ENCODE results near the gene DDX51.

The DDX51 gene, protein sequence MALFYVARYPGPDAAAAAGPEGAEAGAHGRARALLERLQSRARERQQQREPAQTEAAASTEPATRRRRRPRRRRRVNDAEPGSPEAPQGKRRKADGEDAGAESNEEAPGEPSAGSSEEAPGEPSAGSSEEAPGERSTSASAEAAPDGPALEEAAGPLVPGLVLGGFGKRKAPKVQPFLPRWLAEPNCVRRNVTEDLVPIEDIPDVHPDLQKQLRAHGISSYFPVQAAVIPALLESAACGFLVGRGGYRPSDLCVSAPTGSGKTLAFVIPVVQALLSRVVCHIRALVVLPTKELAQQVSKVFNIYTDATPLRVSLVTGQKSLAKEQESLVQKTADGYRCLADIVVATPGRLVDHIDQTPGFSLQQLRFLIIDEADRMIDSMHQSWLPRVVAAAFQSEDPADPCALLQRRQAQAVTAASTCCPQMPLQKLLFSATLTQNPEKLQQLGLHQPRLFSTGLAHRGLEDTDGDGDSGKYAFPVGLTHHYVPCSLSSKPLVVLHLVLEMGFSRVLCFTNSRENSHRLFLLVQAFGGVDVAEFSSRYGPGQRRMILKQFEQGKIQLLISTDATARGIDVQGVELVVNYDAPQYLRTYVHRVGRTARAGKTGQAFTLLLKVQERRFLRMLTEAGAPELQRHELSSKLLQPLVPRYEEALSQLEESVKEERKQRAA

GRCh38 chr12:132144115-132144809 is at the start of gene DDX51, which contains the start of gene NOC4L:
Gene DDX51, minus strand, starts transcription at chr12:132144319. Its CDS starts 23 bp downstream, at chr12:132144296.
Gene NOC4L, plus strand, starts transcription at chr12:132144457. Its CDS starts 32 bp downstream, at chr12:132144489.
- peak; percentile 86 for DNase-seq

- no peak for DNase-seq
Observed at GRCh38 chr12:132191715-132192553, 47.8 kb upstream of the DDX51 start.

DNA sequence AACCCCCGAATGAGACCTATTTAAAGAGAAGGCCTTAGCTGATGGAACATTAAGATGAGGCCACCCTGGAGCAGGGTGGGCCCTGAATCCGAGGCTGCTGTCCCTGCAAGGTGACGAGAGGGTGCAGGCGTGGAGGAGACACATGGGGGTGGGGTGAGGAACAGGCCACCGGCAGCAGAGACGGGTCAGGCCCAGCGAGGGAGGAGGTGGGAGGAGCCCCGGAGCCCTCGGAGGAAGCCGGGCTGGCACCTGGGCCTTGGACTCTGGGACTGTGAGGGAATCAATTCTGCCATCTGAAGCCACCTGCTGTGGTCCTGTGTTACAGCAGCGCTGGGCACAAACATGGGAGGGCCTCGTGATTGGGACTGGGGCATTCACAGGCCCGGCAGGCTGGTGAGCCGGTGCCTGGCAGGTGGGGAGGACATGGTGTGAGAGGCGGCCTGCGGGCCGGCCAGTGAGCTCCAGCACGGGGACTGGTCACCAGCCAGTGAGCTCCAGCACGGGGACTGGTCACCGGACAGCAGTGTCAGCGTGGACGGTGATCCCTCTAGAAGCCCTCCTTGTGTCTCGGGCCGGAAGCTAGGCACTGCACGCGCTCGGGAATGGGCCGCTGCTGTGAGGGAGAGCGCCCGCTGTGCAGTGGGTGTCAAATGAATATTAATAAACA is 46.8 kb upstream of the DDX51 start:
- DNase-seq: no peak

GRCh38 chr12:132190012-132190755 is 46.1 kb upstream of the DDX51 start:
- no peak for DNase-seq

GRCh38 chr12:132189378-132190011 is 45.4 kb upstream of the DDX51 start:
- DNase-seq: no peak

DNA sequence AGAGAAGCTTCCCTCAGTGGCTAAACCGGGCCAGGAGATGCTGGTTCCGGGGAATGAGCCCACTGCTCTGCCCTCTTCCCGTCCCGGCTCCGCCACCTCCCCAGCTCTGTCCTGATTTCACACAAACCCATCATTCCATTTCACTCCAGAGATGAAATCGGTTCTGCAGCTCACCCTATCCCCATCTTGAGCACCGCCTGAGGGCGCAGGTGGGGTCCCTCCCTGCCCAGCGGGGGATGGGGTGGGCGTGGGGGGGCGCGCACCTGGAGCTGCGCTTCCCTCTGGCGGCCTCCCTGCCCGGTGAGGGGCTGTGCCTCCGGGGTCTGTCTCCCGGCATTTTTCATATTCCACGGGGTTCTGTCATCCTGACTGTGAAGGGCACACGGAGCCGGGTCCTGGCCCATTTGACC is 44.8 kb upstream of the DDX51 start:
- no peak for DNase-seq

- DNase-seq: no peak
Observed at GRCh38 chr12:132188451-132188901, 44.4 kb upstream of the DDX51 start.

- DNase-seq: no peak
Observed at GRCh38 chr12:132187646-132188450, 43.7 kb upstream of the DDX51 start.

DNA sequence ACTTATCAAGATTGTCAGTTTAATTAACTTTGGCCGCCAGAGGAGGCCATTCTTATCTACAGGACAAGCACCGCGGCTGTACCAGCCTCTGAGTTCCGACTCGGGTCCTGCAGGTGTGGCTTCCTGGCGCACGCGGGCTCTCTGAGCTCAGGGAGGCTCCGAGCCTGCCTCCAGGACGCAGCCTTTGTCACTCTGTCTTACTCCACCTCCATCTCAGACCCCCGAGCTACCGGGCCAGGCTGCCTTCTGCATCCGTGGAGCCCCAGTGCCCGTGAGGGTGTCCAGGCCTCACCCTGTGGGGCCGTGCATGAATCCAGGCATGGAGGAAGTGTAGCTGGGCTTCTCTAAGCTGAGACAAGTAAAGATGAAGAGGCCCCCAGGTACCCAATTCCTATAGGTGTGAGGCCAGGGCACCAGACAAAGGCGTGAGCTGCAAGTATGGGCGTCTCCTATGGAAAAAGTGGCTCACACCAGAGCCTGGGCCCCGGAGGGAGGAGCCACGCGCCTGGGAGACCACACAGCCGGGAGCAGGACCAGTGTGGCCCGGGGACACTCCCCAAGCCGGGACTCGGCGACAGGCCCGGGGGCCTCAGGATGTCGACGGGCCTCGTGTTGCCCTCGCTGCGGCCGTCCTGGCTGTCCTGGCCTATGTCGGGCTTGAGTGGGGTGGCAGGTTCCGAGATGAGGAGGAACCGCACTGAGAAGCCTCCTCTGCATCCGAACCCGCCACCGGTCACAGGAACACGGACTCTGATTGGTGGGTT is 42.9 kb upstream of the DDX51 start:
- DNase-seq: no peak

DNA sequence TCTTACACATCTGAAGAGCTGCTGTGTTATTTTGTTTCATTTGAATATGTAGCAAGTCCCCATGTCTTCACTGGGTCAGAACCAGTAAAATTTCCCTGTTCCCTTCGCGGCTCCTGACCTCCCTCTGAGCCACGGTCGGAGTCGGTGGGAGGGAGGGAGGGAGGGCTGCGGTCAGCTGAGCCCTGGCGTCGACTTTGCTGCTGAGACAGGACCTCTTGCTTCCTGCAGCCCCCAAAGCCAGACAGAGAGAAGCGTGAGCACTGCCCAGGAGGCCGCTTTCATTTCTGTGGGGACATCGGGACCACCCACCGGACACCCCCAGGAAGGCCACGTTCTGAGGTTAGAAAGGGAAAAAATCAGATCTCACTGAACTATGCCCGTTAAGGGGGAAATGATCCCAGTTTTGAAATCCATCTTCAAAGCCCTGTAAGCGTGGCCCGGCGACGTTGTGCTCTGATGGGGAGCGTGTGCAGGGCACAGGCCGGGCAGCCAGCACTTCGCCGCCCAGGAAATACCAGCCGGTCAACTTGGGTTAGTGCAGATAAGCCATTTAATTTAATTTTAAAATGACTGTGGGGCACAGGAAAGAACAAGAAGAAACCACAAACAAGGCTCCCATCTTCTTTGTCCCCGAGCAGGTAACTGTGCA is 42.2 kb upstream of the DDX51 start:
- no peak for DNase-seq

- no peak for DNase-seq
Observed at GRCh38 chr12:132185705-132186104, 41.6 kb upstream of the DDX51 start.

GRCh38 chr12:132182711-132183365 is 38.7 kb upstream of the DDX51 start:
- DNase-seq: no peak

- no peak for DNase-seq
Observed at GRCh38 chr12:132182206-132182710, 38.1 kb upstream of the DDX51 start.

GRCh38 chr12:132181570-132182200 is 37.6 kb upstream of the DDX51 start:
- no peak for DNase-seq

DNA sequence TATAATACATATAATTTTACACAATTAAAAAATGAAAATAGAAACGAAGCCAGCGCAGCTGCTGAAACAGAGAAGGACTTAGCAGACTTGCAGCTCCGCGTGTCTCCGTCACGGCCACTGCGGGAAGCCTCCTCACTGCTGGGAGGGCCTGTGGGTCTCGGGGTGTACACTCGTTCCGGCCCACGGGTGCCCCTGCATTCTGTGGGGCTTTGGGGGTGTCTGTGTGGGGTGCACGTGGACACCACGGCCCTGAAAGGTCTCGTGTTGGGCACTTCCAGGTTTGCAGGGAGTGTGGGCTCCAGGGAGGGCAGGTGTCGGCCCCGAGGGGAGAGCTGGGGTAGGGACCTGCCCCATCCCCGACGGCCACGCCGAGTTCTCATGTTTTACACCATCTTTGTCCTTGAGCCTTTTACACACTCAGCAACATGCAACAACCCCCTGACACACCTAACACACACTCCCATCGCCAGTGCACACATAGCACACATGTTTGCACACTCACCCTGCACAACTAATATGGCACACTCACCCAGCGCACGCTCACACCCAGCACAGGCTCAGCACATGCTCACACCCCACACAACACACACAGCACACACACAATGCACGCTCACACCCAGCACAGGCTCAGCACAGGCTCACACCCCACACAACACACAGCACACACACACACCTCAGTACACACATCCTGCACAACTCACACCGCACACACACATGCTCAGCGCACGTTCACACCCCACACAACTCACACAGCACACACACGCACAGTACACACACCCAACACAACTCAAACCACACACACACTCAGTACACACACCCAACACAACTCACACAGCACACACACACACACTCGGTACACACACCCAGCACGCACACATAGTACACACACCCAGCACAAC is 36.8 kb upstream of the DDX51 start:
- no peak for DNase-seq

Data from NCI-H1092 treated with DMSO at 0.1 percent for 48 hours (cell line).